Endothelial cell of umbilical vein (primary cell): ENCODE measurements around the gene ZBED5. TPM values are rescaled to one million over a fixed set of nuclear protein-coding genes. Genes with fewer than 3 reads are reported as not detected.

Source experiments
- BruUV-seq: library from RNA; stranded (reverse); fragments of 400-500 nt; replicated peaks from 2 replicates; lab custom pipeline; 2021; lab: Mats Ljungman, UMichigan
- CTCF ChIA-PET: fragments of 300-600, 350-600 bp; sonication (Branson Sonifier 250); formaldehyde crosslinking; loops from one replicate; lab custom pipeline; 2021; ENCODE audit warnings: antibody characterized with exemption, inconsistent platforms; lab: Charles Lee
- POLR2A ChIA-PET: fragments of 300-600, 350-600 bp; sonication (Branson Sonifier 250); formaldehyde crosslinking; loops from one replicate; lab custom pipeline; 2021; ENCODE audit warnings: antibody characterized with exemption, inconsistent platforms; lab: Charles Lee
- DNase-seq: peaks from one replicate; pipeline ENCODE4 v3.0.0-alpha.2; 2011; ENCODE audit warnings: low read depth, low spot score
- FAIRE-seq: peaks from 2 replicates; lab custom pipeline; 2011; peaks lifted over from hg19 to GRCh38; lab: Jason Lieb, UNC
- H2AFZ ChIP-seq: 2 replicates; pipeline ENCODE4 v1.6.0; 2012; ENCODE audit warnings: low read depth, low read length, control low read depth, inconsistent platforms
- H3K27ac ChIP-seq: 2 replicates; pipeline ENCODE4 v1.5.1; 2011; ENCODE audit warnings: low read depth, mild to moderate bottlenecking, control low read depth, low read length, moderate library complexity; ENCODE audit not compliant: insufficient read depth
- H3K27me3 ChIP-seq, 2 experiments: 2 replicates each; pipeline versions ENCODE4 v1.6.0 to v1.6.1; 2011; ENCODE audit warnings: low read length in 2 of 2, mixed read lengths in 1 of 2; ENCODE audit not compliant: control insufficient read depth in 2 of 2, insufficient read depth in 2 of 2
- H3K36me3 ChIP-seq, 2 experiments: 2 replicates in 1 of 2; 3 replicates in 1 of 2; pipeline ENCODE4 v1.5.1; 2011; ENCODE audit warnings: low read length in 2 of 2, mild to moderate bottlenecking in 1 of 2, moderate library complexity in 1 of 2; ENCODE audit not compliant: control insufficient read depth in 2 of 2, insufficient read depth in 2 of 2; ENCODE audit errors: extremely low read depth in 1 of 2
- H3K4me1 ChIP-seq: 3 replicates; pipeline ENCODE4 v1.5.1; 2011; ENCODE audit warnings: mild to moderate bottlenecking, low read length; ENCODE audit not compliant: control insufficient read depth, insufficient read depth; ENCODE audit errors: extremely low read depth
- H3K4me2 ChIP-seq: 2 replicates; pipeline ENCODE4 v1.6.1; 2011; ENCODE audit warnings: low read length, control low read depth, mixed read lengths; ENCODE audit not compliant: insufficient read depth
- H3K4me3 ChIP-seq, 3 experiments: fragments of 200-600 bp in 1 of 3; sonication (generic), shearing (Covaris generic) in 1 of 3; replicated peaks in 1 of 3; 2 replicates each; pipeline ENCODE4 v1.5.1; 2011 to 2016; ENCODE audit warnings: control low read depth in 3 of 3, low read length in 3 of 3, mild to moderate bottlenecking in 2 of 3, inconsistent platforms in 1 of 3, low read depth in 1 of 3, moderate library complexity in 1 of 3; ENCODE audit not compliant: insufficient read depth in 1 of 3
- H3K79me2 ChIP-seq: 2 replicates; pipeline ENCODE4 v1.6.0; 2012; ENCODE audit warnings: low read length, inconsistent platforms; ENCODE audit not compliant: control insufficient read depth, insufficient read depth
- H3K9ac ChIP-seq: replicated peaks from 2 replicates; pipeline ENCODE3; 2011; ENCODE audit warnings: low read length, control low read depth; ENCODE audit not compliant: insufficient read depth; ENCODE audit errors: extremely low read depth
- H3K9me1 ChIP-seq: replicated peaks from 3 replicates; pipeline ENCODE4 v1.6.0; 2011; ENCODE audit warnings: mild to moderate bottlenecking, low read length; ENCODE audit not compliant: control insufficient read depth, insufficient read depth; ENCODE audit errors: extremely low read depth
- H3K9me3 ChIP-seq: replicated peaks from 2 replicates; pipeline ENCODE4 v1.5.1; 2012; ENCODE audit warnings: low read length, inconsistent platforms; ENCODE audit not compliant: control insufficient read depth, insufficient read depth
- H4K20me1 ChIP-seq: replicated peaks from 2 replicates; pipeline ENCODE3; 2011; ENCODE audit warnings: mild to moderate bottlenecking, low read length; ENCODE audit not compliant: control insufficient read depth, insufficient read depth; ENCODE audit errors: extremely low read depth
- EZH2 ChIP-seq: IDR thresholded peaks from 2 replicates; pipeline ENCODE4 v1.6.1; 2012; ENCODE audit warnings: borderline replicate concordance, low read depth, mild to moderate bottlenecking, moderate library complexity, low read length, inconsistent platforms; ENCODE audit not compliant: severe bottlenecking
- FOS ChIP-seq: IDR thresholded peaks from 2 replicates; pipeline ENCODE4 v1.6.1; 2011; ENCODE audit warnings: mild to moderate bottlenecking, low read length, moderate library complexity, borderline replicate concordance; ENCODE audit not compliant: insufficient read depth
- GATA2 ChIP-seq: IDR thresholded peaks from 2 replicates; pipeline ENCODE4 v1.7.0; 2011; ENCODE audit warnings: low read depth, mild to moderate bottlenecking, moderate library complexity, mixed read lengths, low read length; ENCODE audit not compliant: insufficient read length, insufficient read depth
- JUN ChIP-seq: IDR thresholded peaks from 2 replicates; pipeline ENCODE4 v1.6.1; 2011; ENCODE audit warnings: borderline replicate concordance, low read depth; ENCODE audit not compliant: insufficient read length, insufficient read depth
- MYC ChIP-seq: IDR thresholded peaks from one replicate; pipeline ENCODE4 v1.6.1; 2011; ENCODE audit warnings: mild to moderate bottlenecking, low read depth, low read length
- POLR2A ChIP-seq: IDR thresholded peaks from 2 replicates; pipeline ENCODE4 v1.6.1; 2012; ENCODE audit warnings: low read depth, mild to moderate bottlenecking, control low read depth, low read length
- POLR2AphosphoS5 ChIP-seq: IDR thresholded peaks from 2 replicates; pipeline ENCODE4 v1.6.1; 2012; ENCODE audit warnings: low read depth, mild to moderate bottlenecking, control low read depth, low read length, moderate library complexity; ENCODE audit not compliant: insufficient read depth
- dilution Hi-C: fragments of 300-500 bp; cut with MboI; formaldehyde crosslinking; loops from one replicate; pipeline ENCODE4 v1.15.0; 2019; ENCODE audit warnings: low sequenced_read_pairs; ENCODE audit not compliant: extremely low pct_ligation_motif_present
- intact Hi-C: fragments of 100-400 bp; cut with micrococcal nuclease; formaldehyde crosslinking; loops from one replicate; pipeline ENCODE4 v1.10.0; 2022
- polyA plus RNA-seq, 4 experiments: library from polyadenylated mRNA; depleted of rRNA in 3 of 4; stranded (reverse) in 3 of 4; unstranded in 1 of 4; fragments of >200 nt; gene quantifications; 2 replicates each; pipeline versions ENCODE4 v1.2.1 to v1.2.3, GENCODE V29; 2011 to 2012; ENCODE audit warnings: missing spikeins in 1 of 4
- total RNA-seq: library from RNA; stranded (reverse); gene quantifications from 2 replicates; pipeline ENCODE4 v1.2.3, GENCODE V29; 2021
- TF ChIP-seq, protein P1 (sequence below), 2 donors: IDR thresholded peaks; 1 replicate in 1 of 2; 2 replicates in 1 of 2; pipeline ENCODE4 v1.5.1; 2011; ENCODE audit warnings: low read length in 2 of 2, mild to moderate bottlenecking in 2 of 2, moderate library complexity in 2 of 2, control low read depth in 1 of 2, inconsistent platforms in 1 of 2, low read depth in 1 of 2; ENCODE audit not compliant: insufficient read depth in 1 of 2; ENCODE audit errors: extremely low read depth in 1 of 2
- TF ChIP-seq, protein P2 (sequence below): IDR thresholded peaks from 2 replicates; pipeline ENCODE4 v1.6.1; 2011; ENCODE audit not compliant: insufficient read depth, insufficient read length

ZBED5 gene
- total and polyA plus RNA-seq, 2 donors (not counting 3 experiments of a cell fraction or from before 2014, with no cell fraction given) = 41.2 to 59.4 TPM

DNA sequence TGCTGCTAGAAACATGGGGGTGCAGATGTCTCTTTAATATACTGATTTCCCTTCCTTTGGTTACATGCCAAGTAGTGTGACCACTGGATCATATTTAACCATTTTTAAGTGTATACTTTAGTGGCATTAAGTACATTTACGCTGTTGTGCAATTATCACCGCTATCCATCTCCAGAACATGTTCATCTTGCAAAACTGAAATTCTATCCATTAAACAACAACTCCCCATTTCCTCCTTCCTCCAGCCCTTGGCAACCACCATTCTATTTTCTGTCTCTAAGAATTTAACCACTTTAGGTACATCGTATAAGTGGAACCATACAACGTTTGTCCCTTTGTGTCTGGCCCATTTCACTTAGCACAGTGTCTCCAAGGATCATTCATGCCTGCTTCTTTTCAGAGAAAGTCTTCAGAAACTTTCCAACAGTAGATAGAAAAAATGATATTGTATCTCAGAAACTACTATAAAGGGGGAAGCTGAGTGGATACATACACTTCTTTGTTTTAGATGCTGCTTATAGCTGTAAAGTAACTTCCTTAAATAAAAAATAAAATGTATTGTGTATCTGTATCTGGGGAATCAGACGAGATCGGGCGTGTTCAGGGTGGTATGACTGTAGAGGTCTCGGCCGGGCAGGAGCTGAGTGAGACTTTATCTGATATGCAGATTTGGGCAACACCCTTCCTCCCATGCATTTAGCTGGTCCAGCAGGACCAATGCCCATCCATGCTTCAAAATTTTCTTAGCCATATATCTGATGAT is 44.6 kb upstream of the ZBED5 start:
- POLR2A ChIA-PET = no interaction called here
- CTCF ChIA-PET = interaction anchor here (0.7 kb wide), 1 partner anchor 32 kb away, joined by 4 read pairs; no protein-coding TSS in a partner anchor

More for the DNA sequence above, 44.6 kb upstream of the ZBED5 start:
- no peak for TF ChIP-seq GATA2
- TF ChIP-seq POLR2A = no peak
- TF ChIP-seq MYC = no peak
- TF ChIP-seq FOS = no peak
- no peak for TF ChIP-seq JUN
- TF ChIP-seq, protein P1, sequence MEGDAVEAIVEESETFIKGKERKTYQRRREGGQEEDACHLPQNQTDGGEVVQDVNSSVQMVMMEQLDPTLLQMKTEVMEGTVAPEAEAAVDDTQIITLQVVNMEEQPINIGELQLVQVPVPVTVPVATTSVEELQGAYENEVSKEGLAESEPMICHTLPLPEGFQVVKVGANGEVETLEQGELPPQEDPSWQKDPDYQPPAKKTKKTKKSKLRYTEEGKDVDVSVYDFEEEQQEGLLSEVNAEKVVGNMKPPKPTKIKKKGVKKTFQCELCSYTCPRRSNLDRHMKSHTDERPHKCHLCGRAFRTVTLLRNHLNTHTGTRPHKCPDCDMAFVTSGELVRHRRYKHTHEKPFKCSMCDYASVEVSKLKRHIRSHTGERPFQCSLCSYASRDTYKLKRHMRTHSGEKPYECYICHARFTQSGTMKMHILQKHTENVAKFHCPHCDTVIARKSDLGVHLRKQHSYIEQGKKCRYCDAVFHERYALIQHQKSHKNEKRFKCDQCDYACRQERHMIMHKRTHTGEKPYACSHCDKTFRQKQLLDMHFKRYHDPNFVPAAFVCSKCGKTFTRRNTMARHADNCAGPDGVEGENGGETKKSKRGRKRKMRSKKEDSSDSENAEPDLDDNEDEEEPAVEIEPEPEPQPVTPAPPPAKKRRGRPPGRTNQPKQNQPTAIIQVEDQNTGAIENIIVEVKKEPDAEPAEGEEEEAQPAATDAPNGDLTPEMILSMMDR (IDR thresholded peaks at IDR 0.05; ENCODE audit: extremely low read depth in 1 of 2, insufficient read depth in 1 of 2, low read depth in 1 of 2, low read length in 2 of 2) = no peak
- no peak for TF ChIP-seq EZH2
- no peak for TF ChIP-seq POLR2AphosphoS5
- TF ChIP-seq, protein P2, sequence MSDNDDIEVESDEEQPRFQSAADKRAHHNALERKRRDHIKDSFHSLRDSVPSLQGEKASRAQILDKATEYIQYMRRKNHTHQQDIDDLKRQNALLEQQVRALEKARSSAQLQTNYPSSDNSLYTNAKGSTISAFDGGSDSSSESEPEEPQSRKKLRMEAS = no peak
- Histone ChIP-seq H2AFZ (no peak overlapping the region), H3K4me1 (peaks cover 29% of the 10 kb centered on the region), H3K27me3 (no peaks in the 10 kb centered on the region), H3K79me2 (no peaks in the 10 kb centered on the region), H3K36me3 (no peaks in the 10 kb centered on the region), H3K27ac (no peak overlapping the region), H3K4me2 (no peak overlapping the region), H3K9me3 (no peaks in the 10 kb centered on the region), H3K9ac (no peak overlapping the region), H4K20me1 (no peaks in the 10 kb centered on the region), H3K4me3 (no peak overlapping the region), H3K9me1 (no peaks in the 10 kb centered on the region)
- intact Hi-C loops = no loop called here
- BruUV-seq = no TSS peak
- no peak for FAIRE-seq
- dilution Hi-C loops = no loop called here
- DNase-seq = no peak
